ENCODE results near the gene CDADC1.

GRCh38 chr13:49240017-49240416 is 7.7 kb upstream of the CDADC1 start:
- TF ChIP-seq EZH2 (IDR thresholded peaks at IDR 0.05; ENCODE audit: borderline replicate concordance, low read depth, low read length, severe bottlenecking) (no peak), CTCF (IDR thresholded peaks at IDR 0.05; ENCODE audit: borderline replicate concordance, extremely low read depth, low read length, poor library complexity, severe bottlenecking) (peak; percentile 77)

Data from DND-41 (cell line).